HL-60 (cell line): ENCODE data around the gene STX4.

ENCODE experiments used
- CTCF ChIP-seq: IDR thresholded peaks from one replicate; pipeline ENCODE4 v1.5.1; 2011; ENCODE audit warnings: low read length, control low read depth, inconsistent platforms; ENCODE audit not compliant: insufficient read depth
- GABPA ChIP-seq: IDR thresholded peaks from 2 replicates; pipeline ENCODE4 v1.6.1; 2012; ENCODE audit warnings: low read depth
- POLR2AphosphoS5 ChIP-seq: IDR thresholded peaks from 2 replicates; pipeline ENCODE4 v1.6.1; 2012; ENCODE audit warnings: low read depth
- REST ChIP-seq: IDR thresholded peaks from 2 replicates; pipeline ENCODE4 v1.6.1; 2012; ENCODE audit warnings: low read depth; ENCODE audit not compliant: insufficient replicate concordance

DNA sequence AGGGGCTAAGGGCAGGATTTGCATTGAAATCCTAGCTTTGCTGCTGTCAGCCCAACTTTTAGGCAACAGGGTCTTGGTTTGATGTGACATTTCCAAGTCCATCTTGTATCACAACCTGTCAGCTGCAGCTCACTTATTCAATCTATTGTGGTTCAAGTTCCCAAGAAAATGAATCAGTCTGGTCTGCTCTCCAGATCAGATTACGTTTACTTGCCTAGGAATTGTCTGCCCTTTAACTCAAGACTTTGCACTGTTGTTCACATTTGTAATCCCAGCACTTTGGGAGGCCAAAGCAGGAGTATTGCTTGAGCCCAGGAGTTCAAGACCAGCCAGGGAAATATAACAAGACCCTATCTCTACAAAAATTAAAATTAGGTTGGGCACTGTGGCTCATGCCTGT is 10.0 kb downstream of the STX4 start:
- no peak for TF ChIP-seq CTCF
- TF ChIP-seq REST: no peak
- no peak for TF ChIP-seq POLR2AphosphoS5
- no peak for TF ChIP-seq GABPA
